ENCODE measurements around the gene ANKRD63. TPM values are rescaled to one million over a fixed set of nuclear protein-coding genes. Genes with fewer than 3 reads are reported as not detected.
A peak's percentile ranks its signal among the peaks of the same experiment; 100 is the strongest.

The ANKRD63 gene
- total RNA-seq, 1 experiment from 2014 or later, result 1.2 TPM

DNA sequence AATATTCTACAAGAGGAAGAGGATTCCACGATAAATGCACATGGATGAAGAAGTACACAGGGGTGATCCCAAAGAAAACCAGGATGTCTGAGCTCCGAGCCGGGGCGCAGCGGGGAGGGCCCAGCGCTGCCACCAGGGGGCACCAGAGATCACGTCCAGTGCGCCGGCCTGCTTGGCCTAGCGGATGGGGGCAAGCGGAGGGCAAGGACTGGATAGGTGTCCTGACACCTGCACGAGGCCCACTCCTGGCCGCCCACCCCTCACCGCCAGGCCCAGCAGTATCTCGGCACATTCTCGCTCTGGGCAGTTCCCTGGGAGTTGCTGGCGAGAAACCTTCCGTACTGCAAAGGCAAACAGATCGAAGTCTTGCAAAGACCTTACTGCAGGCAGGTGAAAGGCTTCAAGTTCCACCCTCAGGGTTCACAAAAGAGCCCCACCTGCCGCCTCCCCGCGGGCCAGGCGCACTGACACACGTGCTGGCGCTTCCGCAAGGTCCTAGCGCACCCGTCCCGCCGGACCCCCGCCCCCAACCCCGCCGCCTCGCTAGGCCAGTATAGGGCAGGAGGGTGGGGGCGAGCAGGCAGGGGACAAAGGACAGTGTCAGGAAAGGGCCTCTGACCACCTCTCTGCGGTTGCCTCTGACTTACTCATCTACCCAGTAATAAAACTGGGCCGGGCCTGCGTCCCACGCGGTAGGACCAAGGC lies 3.3 kb downstream of the ANKRD63 start (continued):
- TF ChIP-seq, protein P1, sequence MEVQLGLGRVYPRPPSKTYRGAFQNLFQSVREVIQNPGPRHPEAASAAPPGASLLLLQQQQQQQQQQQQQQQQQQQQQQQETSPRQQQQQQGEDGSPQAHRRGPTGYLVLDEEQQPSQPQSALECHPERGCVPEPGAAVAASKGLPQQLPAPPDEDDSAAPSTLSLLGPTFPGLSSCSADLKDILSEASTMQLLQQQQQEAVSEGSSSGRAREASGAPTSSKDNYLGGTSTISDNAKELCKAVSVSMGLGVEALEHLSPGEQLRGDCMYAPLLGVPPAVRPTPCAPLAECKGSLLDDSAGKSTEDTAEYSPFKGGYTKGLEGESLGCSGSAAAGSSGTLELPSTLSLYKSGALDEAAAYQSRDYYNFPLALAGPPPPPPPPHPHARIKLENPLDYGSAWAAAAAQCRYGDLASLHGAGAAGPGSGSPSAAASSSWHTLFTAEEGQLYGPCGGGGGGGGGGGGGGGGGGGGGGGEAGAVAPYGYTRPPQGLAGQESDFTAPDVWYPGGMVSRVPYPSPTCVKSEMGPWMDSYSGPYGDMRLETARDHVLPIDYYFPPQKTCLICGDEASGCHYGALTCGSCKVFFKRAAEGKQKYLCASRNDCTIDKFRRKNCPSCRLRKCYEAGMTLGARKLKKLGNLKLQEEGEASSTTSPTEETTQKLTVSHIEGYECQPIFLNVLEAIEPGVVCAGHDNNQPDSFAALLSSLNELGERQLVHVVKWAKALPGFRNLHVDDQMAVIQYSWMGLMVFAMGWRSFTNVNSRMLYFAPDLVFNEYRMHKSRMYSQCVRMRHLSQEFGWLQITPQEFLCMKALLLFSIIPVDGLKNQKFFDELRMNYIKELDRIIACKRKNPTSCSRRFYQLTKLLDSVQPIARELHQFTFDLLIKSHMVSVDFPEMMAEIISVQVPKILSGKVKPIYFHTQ (CRISPR knock-in tag; IDR thresholded peaks at IDR 0.05), result no peak
- TF ChIP-seq, protein P2, sequence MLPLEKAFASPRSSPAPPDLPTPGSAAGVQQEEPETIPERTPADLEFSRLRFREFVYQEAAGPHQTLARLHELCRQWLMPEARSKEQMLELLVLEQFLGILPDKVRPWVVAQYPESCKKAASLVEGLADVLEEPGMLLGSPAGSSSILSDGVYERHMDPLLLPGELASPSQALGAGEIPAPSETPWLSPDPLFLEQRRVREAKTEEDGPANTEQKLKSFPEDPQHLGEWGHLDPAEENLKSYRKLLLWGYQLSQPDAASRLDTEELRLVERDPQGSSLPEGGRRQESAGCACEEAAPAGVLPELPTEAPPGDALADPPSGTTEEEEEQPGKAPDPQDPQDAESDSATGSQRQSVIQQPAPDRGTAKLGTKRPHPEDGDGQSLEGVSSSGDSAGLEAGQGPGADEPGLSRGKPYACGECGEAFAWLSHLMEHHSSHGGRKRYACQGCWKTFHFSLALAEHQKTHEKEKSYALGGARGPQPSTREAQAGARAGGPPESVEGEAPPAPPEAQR (CRISPR knock-in tag; IDR thresholded peaks at IDR 0.05), result no peak
- TF ChIP-seq, protein P3, sequence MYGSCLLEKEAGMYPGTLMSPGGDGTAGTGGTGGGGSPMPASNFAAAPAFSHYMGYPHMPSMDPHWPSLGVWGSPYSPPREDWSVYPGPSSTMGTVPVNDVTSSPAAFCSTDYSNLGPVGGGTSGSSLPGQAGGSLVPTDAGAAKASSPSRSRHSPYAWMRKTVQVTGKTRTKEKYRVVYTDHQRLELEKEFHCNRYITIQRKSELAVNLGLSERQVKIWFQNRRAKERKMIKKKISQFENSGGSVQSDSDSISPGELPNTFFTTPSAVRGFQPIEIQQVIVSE (CRISPR knock-in tag; IDR thresholded peaks at IDR 0.05; ENCODE audit: borderline replicate concordance), result no peak
- TF ChIP-seq, protein P4, sequence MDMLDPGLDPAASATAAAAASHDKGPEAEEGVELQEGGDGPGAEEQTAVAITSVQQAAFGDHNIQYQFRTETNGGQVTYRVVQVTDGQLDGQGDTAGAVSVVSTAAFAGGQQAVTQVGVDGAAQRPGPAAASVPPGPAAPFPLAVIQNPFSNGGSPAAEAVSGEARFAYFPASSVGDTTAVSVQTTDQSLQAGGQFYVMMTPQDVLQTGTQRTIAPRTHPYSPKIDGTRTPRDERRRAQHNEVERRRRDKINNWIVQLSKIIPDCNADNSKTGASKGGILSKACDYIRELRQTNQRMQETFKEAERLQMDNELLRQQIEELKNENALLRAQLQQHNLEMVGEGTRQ (CRISPR knock-in tag; IDR thresholded peaks at IDR 0.05), result peak; percentile 71
- TF ChIP-seq, protein P5, sequence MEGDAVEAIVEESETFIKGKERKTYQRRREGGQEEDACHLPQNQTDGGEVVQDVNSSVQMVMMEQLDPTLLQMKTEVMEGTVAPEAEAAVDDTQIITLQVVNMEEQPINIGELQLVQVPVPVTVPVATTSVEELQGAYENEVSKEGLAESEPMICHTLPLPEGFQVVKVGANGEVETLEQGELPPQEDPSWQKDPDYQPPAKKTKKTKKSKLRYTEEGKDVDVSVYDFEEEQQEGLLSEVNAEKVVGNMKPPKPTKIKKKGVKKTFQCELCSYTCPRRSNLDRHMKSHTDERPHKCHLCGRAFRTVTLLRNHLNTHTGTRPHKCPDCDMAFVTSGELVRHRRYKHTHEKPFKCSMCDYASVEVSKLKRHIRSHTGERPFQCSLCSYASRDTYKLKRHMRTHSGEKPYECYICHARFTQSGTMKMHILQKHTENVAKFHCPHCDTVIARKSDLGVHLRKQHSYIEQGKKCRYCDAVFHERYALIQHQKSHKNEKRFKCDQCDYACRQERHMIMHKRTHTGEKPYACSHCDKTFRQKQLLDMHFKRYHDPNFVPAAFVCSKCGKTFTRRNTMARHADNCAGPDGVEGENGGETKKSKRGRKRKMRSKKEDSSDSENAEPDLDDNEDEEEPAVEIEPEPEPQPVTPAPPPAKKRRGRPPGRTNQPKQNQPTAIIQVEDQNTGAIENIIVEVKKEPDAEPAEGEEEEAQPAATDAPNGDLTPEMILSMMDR (IDR thresholded peaks at IDR 0.05), result peak; percentile 95
- TF ChIP-seq JUN (CRISPR knock-in tag; IDR thresholded peaks at IDR 0.05), result 0 out of 2 replicates have a peak, but pooled peaks have one; percentile 53
- no peak for TF ChIP-seq NFYB (CRISPR knock-in tag; conservative IDR thresholded peaks at IDR 0.05; ENCODE audit: low read depth)
- no peak for TF ChIP-seq SOX15 (CRISPR knock-in tag; IDR thresholded peaks at IDR 0.05)
- TF ChIP-seq ZNF232 (CRISPR knock-in tag; IDR thresholded peaks at IDR 0.05), result peak; percentile 87; the same call in 1 of the 2 replicates
- TF ChIP-seq ZNF263 (CRISPR knock-in tag; IDR thresholded peaks at IDR 0.05; ENCODE audit: low read depth), result 0 out of 2 replicates have a peak, but pooled peaks have one; percentile 0
- TF ChIP-seq CREM (CRISPR knock-in tag; IDR thresholded peaks at IDR 0.05), result peak; percentile 47; the same call in 1 of the 2 replicates
- TF ChIP-seq, protein P6, sequence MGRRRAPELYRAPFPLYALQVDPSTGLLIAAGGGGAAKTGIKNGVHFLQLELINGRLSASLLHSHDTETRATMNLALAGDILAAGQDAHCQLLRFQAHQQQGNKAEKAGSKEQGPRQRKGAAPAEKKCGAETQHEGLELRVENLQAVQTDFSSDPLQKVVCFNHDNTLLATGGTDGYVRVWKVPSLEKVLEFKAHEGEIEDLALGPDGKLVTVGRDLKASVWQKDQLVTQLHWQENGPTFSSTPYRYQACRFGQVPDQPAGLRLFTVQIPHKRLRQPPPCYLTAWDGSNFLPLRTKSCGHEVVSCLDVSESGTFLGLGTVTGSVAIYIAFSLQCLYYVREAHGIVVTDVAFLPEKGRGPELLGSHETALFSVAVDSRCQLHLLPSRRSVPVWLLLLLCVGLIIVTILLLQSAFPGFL (CRISPR knock-in tag; IDR thresholded peaks at IDR 0.05; ENCODE audit: borderline replicate concordance), result no peak
- no peak for TF ChIP-seq ZNF416 (CRISPR knock-in tag; IDR thresholded peaks at IDR 0.05)
- peak; percentile 86; the same call in 1 of the 2 replicates for TF ChIP-seq RELA (CRISPR knock-in tag; IDR thresholded peaks at IDR 0.05; ENCODE audit: borderline replicate concordance)
- TF ChIP-seq, protein P7, sequence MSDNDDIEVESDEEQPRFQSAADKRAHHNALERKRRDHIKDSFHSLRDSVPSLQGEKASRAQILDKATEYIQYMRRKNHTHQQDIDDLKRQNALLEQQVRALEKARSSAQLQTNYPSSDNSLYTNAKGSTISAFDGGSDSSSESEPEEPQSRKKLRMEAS (CRISPR knock-in tag; IDR thresholded peaks at IDR 0.05), result peak; percentile 97
- TF ChIP-seq IRF2 (CRISPR knock-in tag; IDR thresholded peaks at IDR 0.05; ENCODE audit: borderline replicate concordance, low read depth), result no peak
- TF ChIP-seq TEAD1 (CRISPR knock-in tag; IDR thresholded peaks at IDR 0.05), result peak; percentile 79
- no peak for TF ChIP-seq NFATC4 (CRISPR knock-in tag; IDR thresholded peaks at IDR 0.05)
- TF ChIP-seq ZBTB21 (CRISPR knock-in tag; IDR thresholded peaks at IDR 0.05; ENCODE audit: borderline replicate concordance), result peak; percentile 79; the same call in 1 of the 2 replicates
- TF ChIP-seq GABPB1 (CRISPR knock-in tag; IDR thresholded peaks at IDR 0.05), result no peak
- TF ChIP-seq, protein P8, sequence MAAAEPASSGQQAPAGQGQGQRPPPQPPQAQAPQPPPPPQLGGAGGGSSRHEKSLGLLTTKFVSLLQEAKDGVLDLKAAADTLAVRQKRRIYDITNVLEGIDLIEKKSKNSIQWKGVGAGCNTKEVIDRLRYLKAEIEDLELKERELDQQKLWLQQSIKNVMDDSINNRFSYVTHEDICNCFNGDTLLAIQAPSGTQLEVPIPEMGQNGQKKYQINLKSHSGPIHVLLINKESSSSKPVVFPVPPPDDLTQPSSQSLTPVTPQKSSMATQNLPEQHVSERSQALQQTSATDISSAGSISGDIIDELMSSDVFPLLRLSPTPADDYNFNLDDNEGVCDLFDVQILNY (CRISPR knock-in tag; IDR thresholded peaks at IDR 0.05), result peak; percentile 71; the same call in 1 of the 2 replicates
- TF ChIP-seq GTF2I (CRISPR knock-in tag; conservative IDR thresholded peaks at IDR 0.05), result no peak
- TF ChIP-seq TCF7 (CRISPR knock-in tag; IDR thresholded peaks at IDR 0.05; ENCODE audit: low read depth), result no peak
- TF ChIP-seq, protein P9, sequence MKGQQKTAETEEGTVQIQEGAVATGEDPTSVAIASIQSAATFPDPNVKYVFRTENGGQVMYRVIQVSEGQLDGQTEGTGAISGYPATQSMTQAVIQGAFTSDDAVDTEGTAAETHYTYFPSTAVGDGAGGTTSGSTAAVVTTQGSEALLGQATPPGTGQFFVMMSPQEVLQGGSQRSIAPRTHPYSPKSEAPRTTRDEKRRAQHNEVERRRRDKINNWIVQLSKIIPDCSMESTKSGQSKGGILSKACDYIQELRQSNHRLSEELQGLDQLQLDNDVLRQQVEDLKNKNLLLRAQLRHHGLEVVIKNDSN (CRISPR knock-in tag; IDR thresholded peaks at IDR 0.05), result peak; percentile 83
- TF ChIP-seq FOXK1 (CRISPR knock-in tag; IDR thresholded peaks at IDR 0.05), result peak; percentile 87; the same call in 1 of the 2 replicates
- TF ChIP-seq, protein P10, sequence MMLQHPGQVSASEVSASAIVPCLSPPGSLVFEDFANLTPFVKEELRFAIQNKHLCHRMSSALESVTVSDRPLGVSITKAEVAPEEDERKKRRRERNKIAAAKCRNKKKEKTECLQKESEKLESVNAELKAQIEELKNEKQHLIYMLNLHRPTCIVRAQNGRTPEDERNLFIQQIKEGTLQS (CRISPR knock-in tag; conservative IDR thresholded peaks at IDR 0.05), result no peak
- no peak for TF ChIP-seq ELF4 (CRISPR knock-in tag; IDR thresholded peaks at IDR 0.05; ENCODE audit: low read depth)
- peak; percentile 89; the same call in 1 of the 2 replicates for TF ChIP-seq FOXP1 (CRISPR knock-in tag; IDR thresholded peaks at IDR 0.05; ENCODE audit: borderline replicate concordance)
